ENCODE results near the gene NAT16. TPM values are rescaled to one million over a fixed set of nuclear protein-coding genes. Genes with fewer than 3 reads are reported as not detected.
A peak's percentile ranks its signal among the peaks of the same experiment; 100 is the strongest.

The NAT16 gene
- total and polyA plus RNA-seq, 2 of the 13 experiments (the other 11 are each of a cell fraction or from before 2014, with no cell fraction given) = 0.04 TPM; not detected in 1

DNA sequence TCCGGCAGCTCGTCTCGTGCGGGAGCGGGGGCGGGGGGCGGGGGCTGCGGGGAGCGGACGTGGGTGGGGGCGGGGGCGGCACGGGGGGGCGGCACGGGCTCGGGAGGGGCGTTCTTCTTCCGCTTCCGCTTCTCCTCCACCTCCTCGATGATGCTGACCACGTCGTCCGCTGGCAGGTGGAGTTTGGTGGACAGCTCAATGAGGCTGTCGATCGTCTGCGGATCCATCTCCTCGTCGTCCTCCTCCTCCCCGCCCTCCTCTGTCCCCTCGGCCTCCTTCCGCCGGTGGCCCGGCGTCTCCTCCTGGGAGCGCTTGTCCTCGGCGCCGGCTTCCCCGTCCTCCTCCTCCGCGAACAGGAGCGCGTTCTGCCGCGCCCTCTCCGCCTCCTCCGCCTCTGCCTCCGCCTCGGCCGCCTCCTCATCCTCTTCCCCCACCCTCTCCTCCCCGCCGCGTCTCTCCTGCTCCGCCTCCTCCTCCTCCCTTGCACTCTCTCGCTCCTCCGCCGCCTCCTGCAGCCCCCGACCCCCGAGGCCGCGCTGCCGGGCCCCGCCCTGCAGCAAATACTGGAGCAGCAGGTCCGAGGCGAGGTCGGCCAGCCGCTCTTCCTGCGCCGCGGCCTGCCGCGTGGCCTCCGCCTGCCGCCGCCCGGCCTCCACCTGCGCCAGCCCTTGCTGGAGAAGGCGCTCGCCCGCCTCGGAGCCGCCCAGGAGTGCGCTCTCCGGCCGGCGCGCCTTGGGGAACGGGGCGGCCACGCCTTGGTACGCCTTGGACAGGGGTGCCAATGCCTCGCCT, 16.6 kb downstream of the NAT16 start:
- Histone ChIP-seq H3K4me3 (replicated peaks in 1 of 3; ENCODE audit: insufficient read depth in 1 of 3, low read depth in 2 of 3, low read length in 3 of 3) (peak overlapping the region in 2 of 3 experiments; percentile 34 to 64; a peak in 3 of 6 replicates), H4K20me1 (ENCODE audit: insufficient read depth, low read length) (peaks cover 9% of the 10 kb centered on the region; the same call in 1 of the 2 replicates), H3K27ac (ENCODE audit: extremely low read length, insufficient read depth, low read length) (no peak overlapping the region), H3K9me3 (ENCODE audit: low read length) (no peaks in the 10 kb centered on the region), H3K4me2 (ENCODE audit: low read depth, low read length) (peak overlapping the region; percentile 69), H2AFZ (ENCODE audit: low read length) (no peak overlapping the region), H3K27me3 (ENCODE audit: control insufficient read depth in 1 of 2, insufficient read depth in 2 of 2, low read length in 2 of 2) (peaks cover 0 to 35% of the 10 kb centered on the region in 2 experiments; a peak in 4 of 5 replicates), H3K79me2 (ENCODE audit: insufficient read depth, low read length) (no peaks in the 10 kb centered on the region), H3K4me1 (ENCODE audit: insufficient read depth, low read length) (peaks cover 37% of the 10 kb centered on the region), H3K9ac (ENCODE audit: insufficient read depth, low read depth, low read length) (no peak overlapping the region), H3K36me3 (replicated peaks in 1 of 2; ENCODE audit: control insufficient read depth in 1 of 2, insufficient read depth in 2 of 2, low read length in 2 of 2) (peaks cover 0 to 2% of the 10 kb centered on the region in 2 experiments; a peak in 3 of 5 replicates)
- intact Hi-C loops (cut with micrococcal nuclease; ENCODE audit: unreplicated experiment) (no loop called here), in situ Hi-C loops (cut with HindIII; ENCODE audit: extremely low pct_ligation_motif_present, low pct_unique_long_range_greater_than_20kb) (no loop called here)
- FAIRE-seq = no peak
- CTCF ChIA-PET (ENCODE audit: low intra/inter-chr PET ratio, low total read pairs) = no interaction called here
- BruUV-seq (replicated peaks) = no TSS peak
- 3% methylated on average over 33 of the region's 92 CpGs for WGBS (ENCODE audit: low lambda C conversion rate)
- POLR2A ChIA-PET = no interaction called here
- peak; percentile 8; the same call in 2 of the 3 replicates for ATAC-seq
- DNase-seq (ENCODE audit: low spot score) = no peak
- TF ChIP-seq ERF (CRISPR knock-in tag; IDR thresholded peaks at IDR 0.05) (no peak), ZNF543 (CRISPR knock-in tag; IDR thresholded peaks at IDR 0.05) (no peak), ZNF83 (CRISPR knock-in tag; IDR thresholded peaks at IDR 0.05; ENCODE audit: borderline replicate concordance) (no peak), MED8 (CRISPR knock-in tag; IDR thresholded peaks at IDR 0.05; ENCODE audit: insufficient replicate concordance) (no peak), SPEN (CRISPR knock-in tag; IDR thresholded peaks at IDR 0.05; ENCODE audit: low read depth) (no peak), ZNF367 (CRISPR knock-in tag; IDR thresholded peaks at IDR 0.05; ENCODE audit: borderline replicate concordance) (no peak), TP53 (CRISPR knock-in tag; conservative IDR thresholded peaks at IDR 0.05) (no peak), ZNF580 (CRISPR knock-in tag; IDR thresholded peaks at IDR 0.05; ENCODE audit: borderline replicate concordance, low read depth) (no peak), RFXAP (CRISPR knock-in tag; IDR thresholded peaks at IDR 0.05; ENCODE audit: borderline replicate concordance) (no peak), ZNF720 (CRISPR knock-in tag; IDR thresholded peaks at IDR 0.05) (no peak), ZNF382 (CRISPR knock-in tag; IDR thresholded peaks at IDR 0.05; ENCODE audit: borderline replicate concordance) (no peak), ZNF878 (CRISPR knock-in tag; IDR thresholded peaks at IDR 0.05) (no peak), ZNF737 (CRISPR knock-in tag; IDR thresholded peaks at IDR 0.05; ENCODE audit: borderline replicate concordance) (no peak), SOX13 (IDR thresholded peaks at IDR 0.05) (no peak), SOX13 (CRISPR knock-in tag; conservative IDR thresholded peaks at IDR 0.05 in 1 of 2, IDR thresholded peaks at IDR 0.05 in 1 of 2) (no peak), MAFF (IDR thresholded peaks at IDR 0.05; ENCODE audit: low read depth, low read length) (no peak), GABPB1 (CRISPR knock-in tag; IDR thresholded peaks at IDR 0.05) (peak; percentile 36; the same call in 1 of the 2 replicates), ZFP82 (CRISPR knock-in tag; IDR thresholded peaks at IDR 0.05; ENCODE audit: borderline replicate concordance) (no peak), ZNF598 (CRISPR knock-in tag; IDR thresholded peaks at IDR 0.05; ENCODE audit: borderline replicate concordance) (no peak)
- TF ChIP-seq, protein P1, sequence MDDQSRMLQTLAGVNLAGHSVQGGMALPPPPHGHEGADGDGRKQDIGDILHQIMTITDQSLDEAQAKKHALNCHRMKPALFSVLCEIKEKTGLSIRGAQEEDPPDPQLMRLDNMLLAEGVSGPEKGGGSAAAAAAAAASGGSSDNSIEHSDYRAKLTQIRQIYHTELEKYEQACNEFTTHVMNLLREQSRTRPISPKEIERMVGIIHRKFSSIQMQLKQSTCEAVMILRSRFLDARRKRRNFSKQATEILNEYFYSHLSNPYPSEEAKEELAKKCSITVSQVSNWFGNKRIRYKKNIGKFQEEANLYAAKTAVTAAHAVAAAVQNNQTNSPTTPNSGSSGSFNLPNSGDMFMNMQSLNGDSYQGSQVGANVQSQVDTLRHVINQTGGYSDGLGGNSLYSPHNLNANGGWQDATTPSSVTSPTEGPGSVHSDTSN (CRISPR knock-in tag; IDR thresholded peaks at IDR 0.05; ENCODE audit: borderline replicate concordance) = no peak
- TF ChIP-seq, protein P2, sequence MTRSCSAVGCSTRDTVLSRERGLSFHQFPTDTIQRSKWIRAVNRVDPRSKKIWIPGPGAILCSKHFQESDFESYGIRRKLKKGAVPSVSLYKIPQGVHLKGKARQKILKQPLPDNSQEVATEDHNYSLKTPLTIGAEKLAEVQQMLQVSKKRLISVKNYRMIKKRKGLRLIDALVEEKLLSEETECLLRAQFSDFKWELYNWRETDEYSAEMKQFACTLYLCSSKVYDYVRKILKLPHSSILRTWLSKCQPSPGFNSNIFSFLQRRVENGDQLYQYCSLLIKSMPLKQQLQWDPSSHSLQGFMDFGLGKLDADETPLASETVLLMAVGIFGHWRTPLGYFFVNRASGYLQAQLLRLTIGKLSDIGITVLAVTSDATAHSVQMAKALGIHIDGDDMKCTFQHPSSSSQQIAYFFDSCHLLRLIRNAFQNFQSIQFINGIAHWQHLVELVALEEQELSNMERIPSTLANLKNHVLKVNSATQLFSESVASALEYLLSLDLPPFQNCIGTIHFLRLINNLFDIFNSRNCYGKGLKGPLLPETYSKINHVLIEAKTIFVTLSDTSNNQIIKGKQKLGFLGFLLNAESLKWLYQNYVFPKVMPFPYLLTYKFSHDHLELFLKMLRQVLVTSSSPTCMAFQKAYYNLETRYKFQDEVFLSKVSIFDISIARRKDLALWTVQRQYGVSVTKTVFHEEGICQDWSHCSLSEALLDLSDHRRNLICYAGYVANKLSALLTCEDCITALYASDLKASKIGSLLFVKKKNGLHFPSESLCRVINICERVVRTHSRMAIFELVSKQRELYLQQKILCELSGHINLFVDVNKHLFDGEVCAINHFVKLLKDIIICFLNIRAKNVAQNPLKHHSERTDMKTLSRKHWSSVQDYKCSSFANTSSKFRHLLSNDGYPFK (CRISPR knock-in tag; IDR thresholded peaks at IDR 0.05; ENCODE audit: borderline replicate concordance) = no peak
